ENCODE measurements around the gene CPT1C. TPM values are rescaled to one million over a fixed set of nuclear protein-coding genes. Genes with fewer than 3 reads are reported as not detected.

Gene CPT1C
- total RNA-seq, 6 donors from 2014 or later = 0.46 to 17.2 (median 4.6) TPM; not detected in 2

DNA sequence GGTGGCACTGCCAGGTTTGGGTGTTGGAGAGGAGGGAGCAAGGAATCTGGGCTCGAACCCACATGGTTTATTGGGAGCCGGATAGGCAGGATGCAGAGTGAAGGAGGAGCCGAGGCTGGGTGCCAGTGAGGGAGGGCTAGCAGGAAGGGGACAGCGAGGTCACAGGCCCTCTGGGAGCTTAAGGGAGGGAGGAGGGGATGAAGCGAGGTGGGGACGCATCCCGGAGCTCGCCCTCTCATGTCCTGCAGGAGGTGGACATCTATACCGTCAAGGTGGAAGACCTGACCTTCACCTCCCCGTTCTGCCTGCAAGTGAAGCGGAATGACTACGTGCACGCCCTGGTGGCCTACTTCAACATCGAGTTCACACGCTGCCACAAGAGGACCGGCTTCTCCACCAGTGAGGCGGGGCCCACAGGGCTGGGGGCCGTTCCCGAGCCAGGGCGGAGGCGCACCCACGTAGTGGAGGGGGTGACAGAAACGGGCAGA, 5.0 kb upstream of the CPT1C start:
- ATAC-seq (ENCODE audit: low FRiP score in 2 of 2) (no peak), DNase-seq (peak in 1 of 2 donors; percentile 78)
- H3K27me3 ChIP-seq = peaks cover 0 to 11% (median 1%) of the 10 kb centered on the region in 4 donors
- H3K4me3 ChIP-seq = peak overlapping the region in 3 of 4 donors; percentile 44 to 55 (median 51)
- no peak for TF ChIP-seq POLR2A (IDR thresholded peaks at IDR 0.05)
- TF ChIP-seq, protein P1, sequence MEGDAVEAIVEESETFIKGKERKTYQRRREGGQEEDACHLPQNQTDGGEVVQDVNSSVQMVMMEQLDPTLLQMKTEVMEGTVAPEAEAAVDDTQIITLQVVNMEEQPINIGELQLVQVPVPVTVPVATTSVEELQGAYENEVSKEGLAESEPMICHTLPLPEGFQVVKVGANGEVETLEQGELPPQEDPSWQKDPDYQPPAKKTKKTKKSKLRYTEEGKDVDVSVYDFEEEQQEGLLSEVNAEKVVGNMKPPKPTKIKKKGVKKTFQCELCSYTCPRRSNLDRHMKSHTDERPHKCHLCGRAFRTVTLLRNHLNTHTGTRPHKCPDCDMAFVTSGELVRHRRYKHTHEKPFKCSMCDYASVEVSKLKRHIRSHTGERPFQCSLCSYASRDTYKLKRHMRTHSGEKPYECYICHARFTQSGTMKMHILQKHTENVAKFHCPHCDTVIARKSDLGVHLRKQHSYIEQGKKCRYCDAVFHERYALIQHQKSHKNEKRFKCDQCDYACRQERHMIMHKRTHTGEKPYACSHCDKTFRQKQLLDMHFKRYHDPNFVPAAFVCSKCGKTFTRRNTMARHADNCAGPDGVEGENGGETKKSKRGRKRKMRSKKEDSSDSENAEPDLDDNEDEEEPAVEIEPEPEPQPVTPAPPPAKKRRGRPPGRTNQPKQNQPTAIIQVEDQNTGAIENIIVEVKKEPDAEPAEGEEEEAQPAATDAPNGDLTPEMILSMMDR (IDR thresholded peaks at IDR 0.05) = no peak
- no peak for TF ChIP-seq EP300 (IDR thresholded peaks at IDR 0.05)
- no peak for TF ChIP-seq POLR2AphosphoS5 (IDR thresholded peaks at IDR 0.05)
- H3K9me3 ChIP-seq = no peaks in the 10 kb centered on the region
- 74 to 83% methylated on average over 23 of the region's 23 CpGs for WGBS, 2 donors
- peaks cover 25 to 48% (median 41%) of the 10 kb centered on the region in 4 donors for H3K4me1 ChIP-seq
- H3K27ac ChIP-seq = peak overlapping the region; percentile 60 to 78 (median 76)
- peaks cover 3 to 62% (median 54%) of the 10 kb centered on the region in 4 donors for H3K36me3 ChIP-seq

DNA sequence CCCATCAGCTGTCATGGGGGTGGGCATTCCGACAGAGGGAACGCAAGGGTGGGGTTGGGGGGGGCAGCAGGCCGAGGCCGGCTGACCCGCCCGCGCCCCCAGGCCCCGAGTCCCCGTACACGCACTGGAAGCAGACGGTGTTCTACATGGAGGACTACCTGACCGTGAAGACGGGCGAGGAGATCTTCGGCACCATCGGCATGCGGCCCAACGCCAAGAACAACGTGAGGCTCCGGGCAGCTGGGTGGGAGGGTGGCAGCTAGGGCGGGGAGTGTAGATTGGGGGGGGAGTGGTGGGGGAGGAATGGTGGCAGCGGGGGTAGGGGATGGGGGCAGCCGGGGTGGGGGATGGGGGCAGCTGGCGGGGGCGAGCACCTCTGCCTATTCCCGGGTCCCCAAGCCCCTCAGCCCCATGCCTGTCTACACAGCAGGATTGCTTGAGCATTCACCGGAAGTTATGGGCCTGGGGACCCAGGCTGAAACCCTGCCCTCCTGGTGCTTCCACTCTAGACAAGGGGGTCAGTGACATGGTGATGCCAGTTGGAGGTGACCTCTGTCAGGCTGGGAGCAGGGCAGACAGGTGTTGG, 4.3 kb upstream of the CPT1C start:
- no peaks in the 10 kb centered on the region for H3K9me3 ChIP-seq
- DNase-seq = peak in 1 of 2 donors; percentile 73
- WGBS, 2 donors = 73 to 85% methylated on average over 11 to 12 of the region's 27 CpGs
- peak overlapping the region in 3 of 4 donors; percentile 44 to 55 (median 51) for H3K4me3 ChIP-seq
- peaks cover 0 to 12% (median 1%) of the 10 kb centered on the region in 4 donors for H3K27me3 ChIP-seq
- H3K4me1 ChIP-seq = peaks cover 30 to 52% (median 41%) of the 10 kb centered on the region in 4 donors
- H3K36me3 ChIP-seq = peaks cover 3 to 56% (median 48%) of the 10 kb centered on the region in 4 donors
- TF ChIP-seq EP300 (IDR thresholded peaks at IDR 0.05) (no peak), POLR2AphosphoS5 (IDR thresholded peaks at IDR 0.05) (no peak), POLR2A (IDR thresholded peaks at IDR 0.05) (no peak)
- peak overlapping the region; percentile 60 to 78 (median 76) for H3K27ac ChIP-seq
- no peak for ATAC-seq (ENCODE audit: low FRiP score in 2 of 2)

DNA sequence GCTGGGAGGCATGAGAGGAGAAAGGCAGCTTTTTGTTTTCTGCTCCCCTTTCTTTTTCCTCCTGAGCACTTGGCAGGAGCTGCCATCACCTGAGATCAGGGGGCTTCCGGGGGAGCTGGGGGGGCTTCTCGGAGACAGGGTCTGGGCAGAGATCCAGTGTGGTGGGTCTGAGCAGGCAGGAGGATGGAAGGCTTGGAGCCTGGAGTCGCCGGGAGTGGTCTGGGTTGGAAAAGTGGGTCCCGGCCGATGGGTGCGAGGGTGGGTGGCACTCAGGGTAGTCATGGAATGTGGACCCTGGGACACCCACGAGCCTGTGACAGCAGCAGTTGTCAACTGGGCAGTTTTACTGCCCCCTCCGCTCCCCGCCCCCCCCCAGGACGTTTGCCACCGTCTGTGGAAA, 3.8 kb upstream of the CPT1C start:
- ATAC-seq (ENCODE audit: low FRiP score in 2 of 2) (no peak), DNase-seq (peak in 1 of 2 donors; percentile 50)
- Histone ChIP-seq H3K36me3 (peaks cover 3 to 50% (median 43%) of the 10 kb centered on the region in 4 donors), H3K27ac (peak overlapping the region; percentile 60 to 78 (median 76)), H3K4me3 (peak overlapping the region in 3 of 4 donors; percentile 44 to 55 (median 51)), H3K9me3 (no peaks in the 10 kb centered on the region), H3K27me3 (peaks cover 0 to 12% (median 1%) of the 10 kb centered on the region in 4 donors), H3K4me1 (peaks cover 32 to 53% (median 43%) of the 10 kb centered on the region in 4 donors)
- TF ChIP-seq, protein P1 (IDR thresholded peaks at IDR 0.05) = no peak
- TF ChIP-seq EP300 (IDR thresholded peaks at IDR 0.05) (no peak), POLR2AphosphoS5 (IDR thresholded peaks at IDR 0.05) (no peak), POLR2A (IDR thresholded peaks at IDR 0.05) (no peak)
- 66 to 70% methylated on average over 11 to 12 of the region's 12 CpGs for WGBS, 2 donors

DNA sequence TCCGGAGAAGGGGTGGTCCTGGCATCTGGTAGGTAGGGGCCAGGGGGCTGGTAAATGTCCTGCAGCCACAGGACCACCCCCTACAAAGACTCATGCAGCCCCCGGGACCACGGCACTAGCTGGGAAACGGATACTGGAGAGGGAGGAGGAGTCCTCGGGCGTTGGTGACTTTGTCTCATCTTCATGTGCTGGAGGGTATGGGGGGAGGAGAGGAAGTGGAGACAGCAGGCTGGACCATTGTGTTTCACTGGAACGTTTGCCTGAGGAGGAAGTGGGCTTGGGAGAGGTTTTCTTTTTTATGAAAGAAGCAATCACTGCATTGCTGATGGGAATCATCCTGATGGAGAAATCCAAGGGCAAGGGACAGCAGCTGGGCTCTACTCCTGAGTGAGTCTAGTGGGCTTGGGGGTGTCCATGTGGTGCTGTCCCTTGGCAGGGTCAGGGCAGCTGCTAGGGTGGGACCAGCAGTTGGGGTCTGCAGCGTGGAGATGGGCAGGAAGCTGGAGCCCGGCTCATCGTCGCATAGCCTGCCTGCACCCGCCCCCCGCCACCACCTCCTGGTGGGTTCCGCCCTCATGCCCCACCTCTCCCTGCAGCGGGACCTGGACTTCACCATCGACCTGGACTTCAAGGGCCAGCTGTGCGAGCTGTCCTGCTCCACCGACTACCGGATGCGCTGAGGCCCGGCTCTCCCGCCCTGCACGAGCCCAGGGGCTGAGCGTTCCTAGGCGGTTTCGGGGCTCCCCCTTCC, 3.2 kb upstream of the CPT1C start:
- ATAC-seq (ENCODE audit: low FRiP score in 2 of 2) (no peak), DNase-seq (peak in 1 of 2 donors; percentile 69)
- WGBS, 2 donors = 28 to 62% methylated on average over 7 to 17 of the region's 26 CpGs
- peaks cover 0 to 44% (median 37%) of the 10 kb centered on the region in 4 donors for H3K36me3 ChIP-seq
- H3K4me1 ChIP-seq = peaks cover 32 to 53% (median 43%) of the 10 kb centered on the region in 4 donors
- no peaks in the 10 kb centered on the region for H3K9me3 ChIP-seq
- peaks cover 0 to 12% (median 1%) of the 10 kb centered on the region in 4 donors for H3K27me3 ChIP-seq
- TF ChIP-seq, protein P1 (IDR thresholded peaks at IDR 0.05) = no peak
- TF ChIP-seq POLR2AphosphoS5 (IDR thresholded peaks at IDR 0.05) (no peak), EP300 (IDR thresholded peaks at IDR 0.05) (no peak), POLR2A (IDR thresholded peaks at IDR 0.05) (no peak)
- H3K4me3 ChIP-seq = peak overlapping the region in 3 of 4 donors; percentile 44 to 55 (median 51)
- peak overlapping the region; percentile 60 to 80 (median 77) for H3K27ac ChIP-seq

All from upper lobe of left lung (tissue), 6 donors.